Stimulated activated memory B cell treated with anti-CD40 and anti-IgM and Interleukin-4, amounts not matched to agents 10 μg/mL and 1 μg/mL and 100 μg/mL, for 72 hours (primary cell): ENCODE data around the gene EEF1AKMT1.
"Not testable (repeated sequence)": the region's sequence is repeated elsewhere in the genome, so short reads cannot be mapped to it uniquely, and the experiment has no call there.

Experiments
- ATAC-seq: fragments of 150-1000 bp; cut with Tn5 transposase; 2 replicates; pipeline ENCODE4 v1.10.0; 2021
- H3K27ac Mint-ChIP-seq: one replicate; pipeline ENCODE4 v1.8.0; 2022; ENCODE audit warnings: mild to moderate bottlenecking, mixed read lengths
- H3K27me3 Mint-ChIP-seq: one replicate; pipeline ENCODE4 v1.8.0; 2022; ENCODE audit warnings: mixed read lengths
- H3K36me3 Mint-ChIP-seq: one replicate; pipeline ENCODE4 v1.8.0; 2022; ENCODE audit warnings: mixed read lengths
- H3K4me1 Mint-ChIP-seq: one replicate; pipeline ENCODE4 v1.8.0; 2022; ENCODE audit warnings: mixed read lengths
- H3K4me3 Mint-ChIP-seq: one replicate; pipeline ENCODE4 v1.8.0; 2022; ENCODE audit warnings: mild to moderate bottlenecking, moderate library complexity, mixed read lengths
- H3K9me3 Mint-ChIP-seq: one replicate; pipeline ENCODE4 v1.8.0; 2022; ENCODE audit warnings: mixed read lengths

The EEF1AKMT1 gene

GRCh38 chr13:20749377-20749776, 24.4 kb downstream of the EEF1AKMT1 start:
- H3K27me3 Mint-ChIP-seq: no peaks in the 10 kb centered on the region
- no peaks in the 10 kb centered on the region for H3K4me1 Mint-ChIP-seq
- peaks cover 37% of the 10 kb centered on the region for H3K9me3 Mint-ChIP-seq
- no peak overlapping the region for H3K27ac Mint-ChIP-seq
- ATAC-seq: no peak
- H3K4me3 Mint-ChIP-seq: no peak overlapping the region
- H3K36me3 Mint-ChIP-seq: peaks cover 72% of the 10 kb centered on the region

GRCh38 chr13:20743830-20744404, 29.8 kb downstream of the EEF1AKMT1 start:
- not testable (repeated sequence) for H3K27ac Mint-ChIP-seq, H3K27me3 Mint-ChIP-seq, H3K4me1 Mint-ChIP-seq, H3K4me3 Mint-ChIP-seq, ATAC-seq
- peaks cover 12% of the 10 kb centered on the region for H3K9me3 Mint-ChIP-seq
- H3K36me3 Mint-ChIP-seq: peaks cover 37% of the 10 kb centered on the region

GRCh38 chr13:20740021-20740420, 33.7 kb downstream of the EEF1AKMT1 start:
- H3K4me3 Mint-ChIP-seq: no peak overlapping the region
- H3K4me1 Mint-ChIP-seq: no peaks in the 10 kb centered on the region
- peaks cover 6% of the 10 kb centered on the region for H3K9me3 Mint-ChIP-seq
- H3K27ac Mint-ChIP-seq: no peak overlapping the region
- peaks cover 20% of the 10 kb centered on the region for H3K36me3 Mint-ChIP-seq
- no peaks in the 10 kb centered on the region for H3K27me3 Mint-ChIP-seq
- no peak for ATAC-seq

- no peak for ATAC-seq
- no peaks in the 10 kb centered on the region for H3K4me1 Mint-ChIP-seq
- H3K36me3 Mint-ChIP-seq: peaks cover 31% of the 10 kb centered on the region
- H3K9me3 Mint-ChIP-seq: no peaks in the 10 kb centered on the region
- H3K4me3 Mint-ChIP-seq: no peak overlapping the region
- H3K27ac Mint-ChIP-seq: no peak overlapping the region
- no peaks in the 10 kb centered on the region for H3K27me3 Mint-ChIP-seq
Observed at GRCh38 chr13:20738616-20739015, 35.1 kb downstream of the EEF1AKMT1 start.

- ATAC-seq: no peak
- H3K4me1 Mint-ChIP-seq: no peaks in the 10 kb centered on the region
- no peak overlapping the region for H3K4me3 Mint-ChIP-seq
- H3K9me3 Mint-ChIP-seq: no peaks in the 10 kb centered on the region
- H3K27ac Mint-ChIP-seq: no peak overlapping the region
- peaks cover 26% of the 10 kb centered on the region for H3K36me3 Mint-ChIP-seq
- H3K27me3 Mint-ChIP-seq: no peaks in the 10 kb centered on the region
Observed at GRCh38 chr13:20729633-20730585, 43.9 kb downstream of the EEF1AKMT1 start.

GRCh38 chr13:20728579-20729311, 45.0 kb downstream of the EEF1AKMT1 start:
- Mint-ChIP-seq H3K4me1 (no peaks in the 10 kb centered on the region), H3K27me3 (no peaks in the 10 kb centered on the region), H3K9me3 (no peaks in the 10 kb centered on the region), H3K27ac (no peak overlapping the region), H3K4me3 (no peak overlapping the region), H3K36me3 (peaks cover 16% of the 10 kb centered on the region)
- ATAC-seq: no peak

- H3K4me3 Mint-ChIP-seq: no peak overlapping the region
- ATAC-seq: no peak
- H3K27ac Mint-ChIP-seq: no peak overlapping the region
Observed at GRCh38 chr13:20727856-20728255, 45.9 kb downstream of the EEF1AKMT1 start.

GRCh38 chr13:20721454-20722357, 52.1 kb downstream of the EEF1AKMT1 start:
- peak; percentile 52 for ATAC-seq
- H3K36me3 Mint-ChIP-seq: no peaks in the 10 kb centered on the region
- H3K4me3 Mint-ChIP-seq: peak overlapping the region; percentile 39
- H3K9me3 Mint-ChIP-seq: no peaks in the 10 kb centered on the region
- no peaks in the 10 kb centered on the region for H3K27me3 Mint-ChIP-seq
- peaks cover 7% of the 10 kb centered on the region for H3K4me1 Mint-ChIP-seq
- H3K27ac Mint-ChIP-seq: no peak overlapping the region

More at GRCh38 chr13:20727856-20728255, 45.9 kb downstream of the EEF1AKMT1 start:
- Mint-ChIP-seq H3K4me1 (no peaks in the 10 kb centered on the region), H3K27me3 (no peaks in the 10 kb centered on the region), H3K9me3 (no peaks in the 10 kb centered on the region), H3K36me3 (peaks cover 16% of the 10 kb centered on the region)

- Mint-ChIP-seq H3K27me3 (no peaks in the 10 kb centered on the region), H3K27ac (no peak overlapping the region), H3K4me3 (no peak overlapping the region), H3K36me3 (no peaks in the 10 kb centered on the region), H3K9me3 (no peaks in the 10 kb centered on the region), H3K4me1 (peaks cover 7% of the 10 kb centered on the region)
- ATAC-seq: peak; percentile 9
Observed at GRCh38 chr13:20721058-20721453, 52.7 kb downstream of the EEF1AKMT1 start.

- ATAC-seq: no peak
Observed at GRCh38 chr13:20720499-20720898, 53.3 kb downstream of the EEF1AKMT1 start.

GRCh38 chr13:20719783-20720182, 54.0 kb downstream of the EEF1AKMT1 start:
- Mint-ChIP-seq H3K4me3 (no peak overlapping the region), H3K27ac (no peak overlapping the region), H3K4me1 (peaks cover 7% of the 10 kb centered on the region), H3K27me3 (peaks cover 2% of the 10 kb centered on the region), H3K36me3 (no peaks in the 10 kb centered on the region), H3K9me3 (no peaks in the 10 kb centered on the region)
- ATAC-seq: no peak

More at GRCh38 chr13:20720499-20720898, 53.3 kb downstream of the EEF1AKMT1 start:
- Mint-ChIP-seq H3K36me3 (no peaks in the 10 kb centered on the region), H3K4me3 (no peak overlapping the region), H3K9me3 (no peaks in the 10 kb centered on the region), H3K4me1 (peaks cover 7% of the 10 kb centered on the region), H3K27me3 (no peaks in the 10 kb centered on the region), H3K27ac (no peak overlapping the region)

GRCh38 chr13:20718958-20719566, 54.7 kb downstream of the EEF1AKMT1 start:
- H3K36me3 Mint-ChIP-seq: no peaks in the 10 kb centered on the region
- no peak overlapping the region for H3K4me3 Mint-ChIP-seq
- H3K4me1 Mint-ChIP-seq: peaks cover 7% of the 10 kb centered on the region
- H3K27me3 Mint-ChIP-seq: peaks cover 9% of the 10 kb centered on the region
- H3K9me3 Mint-ChIP-seq: no peaks in the 10 kb centered on the region
- no peak overlapping the region for H3K27ac Mint-ChIP-seq
- no peak for ATAC-seq

- Mint-ChIP-seq H3K36me3 (no peaks in the 10 kb centered on the region), H3K9me3 (no peaks in the 10 kb centered on the region), H3K27me3 (peaks cover 15% of the 10 kb centered on the region), H3K4me1 (peaks cover 9% of the 10 kb centered on the region), H3K27ac (no peak overlapping the region), H3K4me3 (no peak overlapping the region)
- no peak for ATAC-seq
Observed at GRCh38 chr13:20717581-20718542, 55.9 kb downstream of the EEF1AKMT1 start.
